GM12892 (cell line): Measurements from ENCODE around the gene HLA-DMA.

Source experiments
- POLR2A ChIP-seq: IDR thresholded peaks from 2 replicates; pipeline ENCODE4 v1.6.1; 2011; ENCODE audit warnings: low read depth, low read length, control low read depth
- POLR2AphosphoS5 ChIP-seq: IDR thresholded peaks from 2 replicates; pipeline ENCODE4 v1.6.1; 2011; ENCODE audit warnings: low read depth, low read length, control low read depth

- TF ChIP-seq POLR2A (no peak), POLR2AphosphoS5 (no peak)
Measured at GRCh38 chr6:32993363-32993973, 40.6 kb upstream of the HLA-DMA start.
